ENCODE measurements around the gene CEACAM7. TPM values are rescaled to one million over a fixed set of nuclear protein-coding genes. Genes with fewer than 3 reads are reported as not detected.

Gene CEACAM7
- total RNA-seq, 1 experiment from 2014 or later = 0.43 TPM

GRCh38 chr19:41718761-41719160 lies 30.7 kb upstream of the CEACAM7 start:
- no peaks in the 10 kb centered on the region for H3K9me3 ChIP-seq (ENCODE audit: low read depth, low read length, poor library complexity, severe bottlenecking)
- BruUV-seq (replicated peaks) = no TSS peak

GRCh38 chr19:41714598-41714997 lies 26.5 kb upstream of the CEACAM7 start:
- intact Hi-C loops (cut with micrococcal nuclease; ENCODE audit: unreplicated experiment) = no loop called here
- ChIA-PET CTCF (no interaction called here), POLR2A (ENCODE audit: low non-redundant PET) (no interaction called here)
- no peaks in the 10 kb centered on the region for H3K4me1 ChIP-seq (ENCODE audit: insufficient read depth, low read length, poor library complexity, severe bottlenecking)
- no peak for DNase-seq (ENCODE audit: low spot score)
- no peaks in the 10 kb centered on the region for H3K27me3 ChIP-seq (replicated peaks; ENCODE audit: insufficient read depth, low read depth, low read length, poor library complexity)
- H3K4me3 ChIP-seq (ENCODE audit: low read depth, low read length, poor library complexity, severe bottlenecking) = no peak overlapping the region
- no peak for TF ChIP-seq CTCF (conservative IDR thresholded peaks at IDR 0.05; ENCODE audit: low read depth, low read length)
- no peak for TF ChIP-seq EZH2 (IDR thresholded peaks at IDR 0.05; ENCODE audit: borderline replicate concordance, low read depth, low read length, poor library complexity, severe bottlenecking)
- no peaks in the 10 kb centered on the region for H3K9me3 ChIP-seq (ENCODE audit: low read depth, low read length, poor library complexity, severe bottlenecking)
- BruUV-seq (replicated peaks) = no TSS peak
- H3K27ac ChIP-seq (ENCODE audit: low read depth, low read length, poor library complexity, severe bottlenecking) = no peak overlapping the region
- H3K36me3 ChIP-seq (ENCODE audit: insufficient read depth, low read length, poor library complexity, severe bottlenecking) = no peaks in the 10 kb centered on the region

More at GRCh38 chr19:41718761-41719160, 30.7 kb upstream of the CEACAM7 start:
- Histone ChIP-seq H3K27me3 (replicated peaks; ENCODE audit: insufficient read depth, low read depth, low read length, poor library complexity) (no peaks in the 10 kb centered on the region), H3K27ac (ENCODE audit: low read depth, low read length, poor library complexity, severe bottlenecking) (no peak overlapping the region), H3K4me1 (ENCODE audit: insufficient read depth, low read length, poor library complexity, severe bottlenecking) (no peaks in the 10 kb centered on the region), H3K36me3 (ENCODE audit: insufficient read depth, low read length, poor library complexity, severe bottlenecking) (no peaks in the 10 kb centered on the region), H3K4me3 (ENCODE audit: low read depth, low read length, poor library complexity, severe bottlenecking) (no peak overlapping the region)
- no peak for TF ChIP-seq EZH2 (IDR thresholded peaks at IDR 0.05; ENCODE audit: borderline replicate concordance, low read depth, low read length, poor library complexity, severe bottlenecking)
- no peak for TF ChIP-seq CTCF (conservative IDR thresholded peaks at IDR 0.05; ENCODE audit: low read depth, low read length)
- DNase-seq (ENCODE audit: low spot score) = no peak
- intact Hi-C loops (cut with micrococcal nuclease; ENCODE audit: unreplicated experiment) = no loop called here
- POLR2A ChIA-PET (ENCODE audit: low non-redundant PET) = no interaction called here
- CTCF ChIA-PET = no interaction called here

- BruUV-seq (replicated peaks) = no TSS peak
- Histone ChIP-seq H3K36me3 (ENCODE audit: insufficient read depth, low read length, poor library complexity, severe bottlenecking) (no peaks in the 10 kb centered on the region), H3K4me1 (ENCODE audit: insufficient read depth, low read length, poor library complexity, severe bottlenecking) (peaks cover 11% of the 10 kb centered on the region), H3K27ac (ENCODE audit: low read depth, low read length, poor library complexity, severe bottlenecking) (no peak overlapping the region), H3K9me3 (ENCODE audit: low read depth, low read length, poor library complexity, severe bottlenecking) (no peaks in the 10 kb centered on the region), H3K27me3 (replicated peaks; ENCODE audit: insufficient read depth, low read depth, low read length, poor library complexity) (no peaks in the 10 kb centered on the region), H3K4me3 (ENCODE audit: low read depth, low read length, poor library complexity, severe bottlenecking) (no peak overlapping the region)
- CTCF ChIA-PET = no interaction called here
- DNase-seq (ENCODE audit: low spot score) = no peak
- POLR2A ChIA-PET (ENCODE audit: low non-redundant PET) = no interaction called here
- intact Hi-C loops (cut with micrococcal nuclease; ENCODE audit: unreplicated experiment) = no loop called here
- TF ChIP-seq CTCF (conservative IDR thresholded peaks at IDR 0.05; ENCODE audit: low read depth, low read length) (no peak), EZH2 (IDR thresholded peaks at IDR 0.05; ENCODE audit: borderline replicate concordance, low read depth, low read length, poor library complexity, severe bottlenecking) (no peak)
These were observed 23.5 kb upstream of the CEACAM7 start for GRCh38 chr19:41711376-41712261.
